ENCODE data around the gene HHEX. TPM values are rescaled to one million over a fixed set of nuclear protein-coding genes. Genes with fewer than 3 reads are reported as not detected.

The HHEX gene
- total and polyA plus RNA-seq, 3 experiments from 2014 or later, result 0.90 TPM; not detected in 2

DNA sequence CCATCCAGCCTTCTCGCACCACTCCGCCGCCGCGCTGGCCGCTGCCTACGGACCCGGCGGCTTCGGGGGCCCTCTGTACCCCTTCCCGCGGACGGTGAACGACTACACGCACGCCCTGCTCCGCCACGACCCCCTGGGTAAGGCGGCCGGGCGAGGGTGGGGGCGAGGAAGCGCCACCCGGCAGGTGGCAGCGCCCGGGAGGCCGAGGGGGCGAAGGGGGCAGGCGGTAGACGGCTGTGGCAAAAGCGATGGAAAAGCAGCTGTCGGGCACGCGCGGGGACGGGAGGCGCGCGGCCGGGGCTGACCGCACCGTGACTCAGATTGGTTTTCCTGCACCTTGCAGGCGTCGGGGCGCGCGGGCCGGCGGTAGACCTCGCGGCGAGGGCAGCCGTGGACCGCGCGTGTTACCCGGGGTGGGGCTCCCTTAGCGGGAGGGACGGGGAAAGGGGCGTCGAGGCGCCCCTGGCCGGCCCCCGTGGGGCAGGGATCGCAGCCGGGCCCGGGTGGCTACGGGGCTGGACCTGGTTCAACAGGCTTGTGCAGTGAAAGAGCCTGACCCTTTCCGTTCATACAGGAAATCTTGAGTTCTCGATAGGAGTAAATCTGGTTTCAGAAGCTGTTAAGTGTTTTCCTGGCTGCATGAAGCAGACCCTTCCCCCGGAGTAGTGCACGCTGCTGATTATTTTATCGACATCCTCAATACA lies 608 bp downstream of the HHEX start:
- Mint-ChIP-seq H3K27ac (peak overlapping the region in 2 of 8 donors; percentile 53 to 55), H3K4me3 (peak overlapping the region; percentile 68 to 91 (median 80)), H3K36me3 (no peaks in the 10 kb centered on the region), H3K27me3 (peaks cover 34 to 77% of the 10 kb centered on the region in 2 donors), H3K4me1 (peaks cover 22 to 30% (median 24%) of the 10 kb centered on the region in 3 donors), H3K9me3 (peaks cover 0 to 10% (median 5%) of the 10 kb centered on the region in 5 donors)
- Histone ChIP-seq H3K27ac (ENCODE audit: low read depth, low read length) (peak overlapping the region; percentile 72), H3K9me3 (ENCODE audit: low read length) (no peaks in the 10 kb centered on the region), H3K4me1 (ENCODE audit: insufficient read depth, low read length) (peaks cover 21% of the 10 kb centered on the region), H3K36me3 (ENCODE audit: insufficient read depth, low read length) (no peaks in the 10 kb centered on the region), H3K4me3 (ENCODE audit: low read length) (peak overlapping the region; percentile 45), H3K27me3 (ENCODE audit: insufficient read depth, low read length, poor library complexity, severe bottlenecking) (peaks cover 38% of the 10 kb centered on the region)
- ChIA-PET CTCF (interaction anchor here (0.8 kb wide), 1 partner anchor 57 kb away, joined by 3 read pairs; no protein-coding TSS in a partner anchor), POLR2A (interaction anchor here (0.6 kb wide), 1 partner anchor 8 kb away, joined by 3 read pairs; no protein-coding TSS in a partner anchor)
- DNase-seq, result peak; percentile 23 to 67 (median 59)

DNA sequence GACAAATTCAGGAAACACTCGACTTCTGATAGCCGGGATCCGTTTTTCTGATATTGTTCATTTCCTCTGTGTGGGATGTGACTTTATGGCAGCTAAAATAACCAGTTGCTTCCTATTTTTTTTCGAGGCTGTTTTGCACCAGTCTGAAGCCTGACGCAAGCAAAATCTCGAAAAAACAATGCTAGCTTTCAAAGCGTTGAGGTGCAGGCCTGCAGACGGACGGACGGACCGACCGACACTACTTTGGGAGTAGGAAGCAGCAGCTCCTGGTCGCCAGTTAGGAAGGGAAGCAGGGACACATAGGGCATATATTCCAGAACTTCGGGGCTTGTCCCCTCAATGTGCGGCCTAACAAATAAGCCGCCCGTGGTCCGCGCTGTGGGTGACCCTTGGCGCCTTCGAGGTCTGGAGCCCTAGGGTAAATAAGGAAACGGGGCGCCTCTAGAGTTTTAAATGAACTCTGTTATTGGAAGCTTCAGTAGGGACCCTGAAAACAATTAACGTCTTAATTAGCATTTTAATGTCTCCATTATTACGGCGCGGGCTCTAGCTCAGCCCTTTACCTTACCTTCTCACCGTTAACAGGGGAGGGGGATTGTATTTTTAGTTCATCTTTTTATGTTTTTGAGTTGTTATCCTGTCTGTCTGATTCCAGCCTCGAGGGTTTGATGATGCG lies 1.3 kb downstream of the HHEX start:
- no peaks in the 10 kb centered on the region for H3K36me3 Mint-ChIP-seq
- peak overlapping the region; percentile 72 for H3K27ac ChIP-seq (ENCODE audit: low read depth, low read length)
- POLR2A ChIA-PET, result interaction anchor here (0.6 kb wide), 1 partner anchor 8 kb away, joined by 3 read pairs; no protein-coding TSS in a partner anchor
- DNase-seq, result no peak
- CTCF ChIA-PET, result interaction anchor here (0.8 kb wide), 1 partner anchor 56 kb away, joined by 3 read pairs; no protein-coding TSS in a partner anchor
- peaks cover 34 to 73% of the 10 kb centered on the region in 2 donors for H3K27me3 Mint-ChIP-seq
- peak overlapping the region in 3 of 8 donors; percentile 29 to 55 (median 53) for H3K27ac Mint-ChIP-seq
- peaks cover 0 to 9% (median 3%) of the 10 kb centered on the region in 5 donors for H3K9me3 Mint-ChIP-seq
- H3K9me3 ChIP-seq (ENCODE audit: low read length), result no peaks in the 10 kb centered on the region
- peaks cover 21% of the 10 kb centered on the region for H3K4me1 ChIP-seq (ENCODE audit: insufficient read depth, low read length)
- H3K27me3 ChIP-seq (ENCODE audit: insufficient read depth, low read length, poor library complexity, severe bottlenecking), result peaks cover 38% of the 10 kb centered on the region
- no peaks in the 10 kb centered on the region for H3K36me3 ChIP-seq (ENCODE audit: insufficient read depth, low read length)
- H3K4me3 ChIP-seq (ENCODE audit: low read length), result peak overlapping the region; percentile 45
- H3K4me3 Mint-ChIP-seq, result peak overlapping the region; percentile 66 to 91 (median 80)
- H3K4me1 Mint-ChIP-seq, result peaks cover 22 to 30% (median 24%) of the 10 kb centered on the region in 3 donors

DNA sequence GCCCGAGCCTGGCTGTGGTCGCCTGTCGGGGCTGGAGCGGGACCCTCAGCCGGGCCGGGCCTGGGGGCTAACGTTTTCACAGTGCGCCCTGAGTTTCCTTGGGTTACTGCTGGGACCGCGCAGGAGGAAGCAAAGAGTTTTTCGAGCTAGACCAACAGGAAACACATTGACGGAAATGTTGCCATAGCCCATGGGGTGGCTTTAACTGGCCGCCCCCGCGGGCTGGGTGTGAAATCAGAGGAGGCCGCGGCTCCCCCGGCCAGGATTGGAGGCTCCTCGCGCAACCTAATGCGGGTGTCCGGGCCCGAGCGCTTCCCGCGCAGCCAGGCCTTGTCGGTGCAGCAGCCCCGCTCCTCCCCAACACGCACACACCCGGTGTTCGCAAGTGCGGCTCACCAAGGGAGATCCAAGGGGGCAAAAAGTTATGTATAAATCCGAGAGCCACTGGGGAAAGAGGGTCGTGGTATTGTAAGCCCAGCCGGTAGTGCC lies 1.9 kb downstream of the HHEX start:
- CTCF ChIA-PET, result no interaction called here
- H3K9me3 ChIP-seq (ENCODE audit: low read length), result no peaks in the 10 kb centered on the region
- peak overlapping the region; percentile 12 for H3K4me3 ChIP-seq (ENCODE audit: low read length)
- H3K9me3 Mint-ChIP-seq, result peaks cover 0 to 9% (median 2%) of the 10 kb centered on the region in 5 donors
- H3K4me1 Mint-ChIP-seq, result peaks cover 22 to 30% (median 24%) of the 10 kb centered on the region in 3 donors
- H3K27me3 ChIP-seq (ENCODE audit: insufficient read depth, low read length, poor library complexity, severe bottlenecking), result peaks cover 38% of the 10 kb centered on the region
- peaks cover 21% of the 10 kb centered on the region for H3K4me1 ChIP-seq (ENCODE audit: insufficient read depth, low read length)
- DNase-seq, result peak in 1 of 5 donors; percentile 25
- POLR2A ChIA-PET, result no interaction called here
- H3K27ac ChIP-seq (ENCODE audit: low read depth, low read length), result peak overlapping the region; percentile 72
- peaks cover 32 to 75% of the 10 kb centered on the region in 2 donors for H3K27me3 Mint-ChIP-seq
- peak overlapping the region in 3 of 8 donors; percentile 29 to 53 (median 37) for H3K27ac Mint-ChIP-seq
- peak overlapping the region in 6 of 7 donors; percentile 60 to 87 (median 82) for H3K4me3 Mint-ChIP-seq
- H3K36me3 Mint-ChIP-seq, result no peaks in the 10 kb centered on the region
- no peaks in the 10 kb centered on the region for H3K36me3 ChIP-seq (ENCODE audit: insufficient read depth, low read length)

DNA sequence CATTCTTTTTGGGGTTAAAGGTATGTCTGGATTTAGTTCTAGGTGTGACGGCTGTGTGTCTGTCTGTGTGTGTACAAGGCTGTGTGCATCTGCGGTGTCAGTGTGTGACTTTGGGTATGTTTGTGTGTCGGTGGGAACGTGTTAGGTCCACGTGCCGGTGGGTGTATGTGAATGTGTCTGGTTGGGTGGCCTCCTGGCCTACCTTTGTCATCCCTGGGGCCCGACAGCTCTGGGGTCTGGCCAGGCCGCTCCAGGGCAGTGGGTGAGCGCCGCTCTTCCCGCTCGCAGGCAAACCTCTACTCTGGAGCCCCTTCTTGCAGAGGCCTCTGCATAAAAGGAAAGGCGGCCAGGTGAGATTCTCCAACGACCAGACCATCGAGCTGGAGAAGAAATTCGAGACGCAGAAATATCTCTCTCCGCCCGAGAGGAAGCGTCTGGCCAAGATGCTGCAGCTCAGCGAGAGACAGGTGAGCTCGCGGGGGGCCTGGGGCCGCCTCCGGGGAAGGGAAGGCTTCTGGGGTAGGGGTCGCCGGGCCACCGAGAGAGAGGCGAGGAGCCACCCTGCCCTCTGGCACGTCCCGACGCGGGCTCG lies 2.4 kb downstream of the HHEX start:
- H3K36me3 Mint-ChIP-seq, result no peaks in the 10 kb centered on the region
- peaks cover 21% of the 10 kb centered on the region for H3K4me1 ChIP-seq (ENCODE audit: insufficient read depth, low read length)
- H3K27ac Mint-ChIP-seq, result peak overlapping the region in 2 of 8 donors; percentile 37 to 41
- ChIA-PET CTCF (no interaction called here), POLR2A (no interaction called here)
- H3K9me3 Mint-ChIP-seq, result peaks cover 0 to 9% (median 2%) of the 10 kb centered on the region in 5 donors
- peak overlapping the region; percentile 72 for H3K27ac ChIP-seq (ENCODE audit: low read depth, low read length)
- peak overlapping the region in 6 of 7 donors; percentile 60 to 86 (median 80) for H3K4me3 Mint-ChIP-seq
- H3K4me3 ChIP-seq (ENCODE audit: low read length), result peak overlapping the region; percentile 12
- peaks cover 22 to 30% (median 24%) of the 10 kb centered on the region in 3 donors for H3K4me1 Mint-ChIP-seq
- no peaks in the 10 kb centered on the region for H3K36me3 ChIP-seq (ENCODE audit: insufficient read depth, low read length)
- no peak for DNase-seq
- H3K27me3 ChIP-seq (ENCODE audit: insufficient read depth, low read length, poor library complexity, severe bottlenecking), result peaks cover 38% of the 10 kb centered on the region
- H3K9me3 ChIP-seq (ENCODE audit: low read length), result no peaks in the 10 kb centered on the region
- H3K27me3 Mint-ChIP-seq, result peaks cover 37 to 77% of the 10 kb centered on the region in 2 donors

DNA sequence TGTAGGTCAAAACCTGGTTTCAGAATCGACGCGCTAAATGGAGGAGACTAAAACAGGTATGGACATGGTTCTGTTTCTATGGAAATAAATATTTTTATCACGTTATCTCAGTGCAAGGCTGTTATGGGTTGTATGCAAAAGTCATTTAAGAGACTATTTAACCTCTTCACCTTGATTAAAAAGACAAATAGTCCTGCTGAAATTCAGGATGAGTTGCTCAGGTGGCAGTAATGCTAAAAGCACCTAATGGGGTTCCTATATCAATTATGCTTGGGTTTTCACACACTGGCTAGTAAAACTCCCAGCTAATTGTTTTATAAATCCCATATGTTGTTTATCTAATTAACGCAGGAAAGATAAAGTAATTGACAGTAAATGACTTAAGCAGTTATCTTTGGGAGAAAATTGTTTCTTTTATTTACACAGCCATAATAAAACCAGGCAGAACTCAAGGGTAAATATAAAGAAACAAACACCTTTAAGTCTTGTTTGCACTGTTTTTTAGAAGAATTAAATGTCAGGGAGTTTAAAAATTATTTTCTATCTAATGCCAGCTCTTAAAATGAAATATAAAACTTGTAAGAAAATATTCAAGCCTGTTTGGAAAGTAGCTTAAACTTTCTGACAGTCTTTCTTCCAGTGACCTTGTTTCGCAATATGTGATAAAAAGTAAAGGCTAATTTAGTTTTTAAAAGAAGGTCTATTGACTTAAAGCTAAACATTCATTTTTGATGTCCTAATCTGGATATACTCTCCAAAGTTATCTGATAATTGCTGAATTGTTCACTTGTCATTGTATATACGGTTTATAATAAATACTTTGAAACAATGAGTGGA lies 3.2 kb downstream of the HHEX start:
- H3K27me3 ChIP-seq (ENCODE audit: insufficient read depth, low read length, poor library complexity, severe bottlenecking), result peaks cover 38% of the 10 kb centered on the region
- Mint-ChIP-seq H3K9me3 (peaks cover 0 to 9% (median 2%) of the 10 kb centered on the region in 5 donors), H3K36me3 (no peaks in the 10 kb centered on the region), H3K27ac (no peak overlapping the region), H3K27me3 (peaks cover 37 to 79% of the 10 kb centered on the region in 2 donors), H3K4me3 (peak overlapping the region in 5 of 7 donors; percentile 2 to 68 (median 26)), H3K4me1 (peaks cover 28 to 31% (median 31%) of the 10 kb centered on the region in 3 donors)
- H3K27ac ChIP-seq (ENCODE audit: low read depth, low read length), result peak overlapping the region; percentile 72
- CTCF ChIA-PET, result no interaction called here
- no peak overlapping the region for H3K4me3 ChIP-seq (ENCODE audit: low read length)
- no peaks in the 10 kb centered on the region for H3K9me3 ChIP-seq (ENCODE audit: low read length)
- H3K36me3 ChIP-seq (ENCODE audit: insufficient read depth, low read length), result no peaks in the 10 kb centered on the region
- POLR2A ChIA-PET, result no interaction called here
- no peak for DNase-seq
- H3K4me1 ChIP-seq (ENCODE audit: insufficient read depth, low read length), result peaks cover 22% of the 10 kb centered on the region

DNA sequence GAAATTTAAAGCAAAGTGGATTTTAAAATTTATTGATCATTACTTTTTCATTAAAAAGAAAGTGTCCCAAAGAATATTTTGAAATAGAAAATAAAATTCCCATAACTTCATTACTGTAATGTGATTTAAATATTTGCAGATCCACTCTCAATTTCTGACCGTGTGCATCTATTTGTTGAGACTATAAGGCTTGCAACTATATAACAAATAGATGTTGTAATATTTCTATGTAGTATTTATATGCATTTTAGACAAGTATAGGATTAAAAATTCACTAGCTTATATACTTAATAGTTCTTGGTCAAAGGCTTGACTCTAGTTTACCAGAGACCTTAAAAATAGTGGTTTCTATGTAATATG lies 3.8 kb downstream of the HHEX start:
- H3K4me1 ChIP-seq (ENCODE audit: insufficient read depth, low read length), result peaks cover 28% of the 10 kb centered on the region
- Mint-ChIP-seq H3K9me3 (peaks cover 0 to 9% (median 2%) of the 10 kb centered on the region in 5 donors), H3K36me3 (no peaks in the 10 kb centered on the region), H3K27me3 (peaks cover 37 to 78% of the 10 kb centered on the region in 2 donors), H3K4me1 (peaks cover 33 to 36% (median 34%) of the 10 kb centered on the region in 3 donors), H3K4me3 (peak overlapping the region in 1 of 7 donors; percentile 35), H3K27ac (no peak overlapping the region)
- no peaks in the 10 kb centered on the region for H3K9me3 ChIP-seq (ENCODE audit: low read length)
- H3K27ac ChIP-seq (ENCODE audit: low read depth, low read length), result peak overlapping the region; percentile 72
- ChIA-PET POLR2A (no interaction called here), CTCF (no interaction called here)
- no peaks in the 10 kb centered on the region for H3K36me3 ChIP-seq (ENCODE audit: insufficient read depth, low read length)
- no peak for DNase-seq
- peaks cover 35% of the 10 kb centered on the region for H3K27me3 ChIP-seq (ENCODE audit: insufficient read depth, low read length, poor library complexity, severe bottlenecking)
- H3K4me3 ChIP-seq (ENCODE audit: low read length), result no peak overlapping the region

Data from CD8-positive, alpha-beta memory T cell (primary cell).